ENCODE data around the gene SLC25A53. TPM values are rescaled to one million over a fixed set of nuclear protein-coding genes. Genes with fewer than 3 reads are reported as not detected.
"Not testable (repeated sequence)": the region's sequence is repeated elsewhere in the genome, so short reads cannot be mapped to it uniquely, and the experiment has no call there.

Gene SLC25A53
- total RNA-seq, 1 donor from 2014 or later = 13.6 TPM

GRCh38 chrX:104084063-104084462 is 72.7 kb downstream of the SLC25A53 start:
- DNase-seq (no peak), ATAC-seq (no peak)
- no peak overlapping the region for H3K4me3 ChIP-seq
- no peak overlapping the region for H3K27ac ChIP-seq
- no peaks in the 10 kb centered on the region for H3K27me3 ChIP-seq
- H3K9me3 ChIP-seq = no peaks in the 10 kb centered on the region
- TF ChIP-seq CTCF (IDR thresholded peaks at IDR 0.05) = no peak
- H3K4me1 ChIP-seq = no peaks in the 10 kb centered on the region
- intact Hi-C loops (cut with DNase I) = no loop called here
- H3K36me3 ChIP-seq = no peaks in the 10 kb centered on the region

DNA sequence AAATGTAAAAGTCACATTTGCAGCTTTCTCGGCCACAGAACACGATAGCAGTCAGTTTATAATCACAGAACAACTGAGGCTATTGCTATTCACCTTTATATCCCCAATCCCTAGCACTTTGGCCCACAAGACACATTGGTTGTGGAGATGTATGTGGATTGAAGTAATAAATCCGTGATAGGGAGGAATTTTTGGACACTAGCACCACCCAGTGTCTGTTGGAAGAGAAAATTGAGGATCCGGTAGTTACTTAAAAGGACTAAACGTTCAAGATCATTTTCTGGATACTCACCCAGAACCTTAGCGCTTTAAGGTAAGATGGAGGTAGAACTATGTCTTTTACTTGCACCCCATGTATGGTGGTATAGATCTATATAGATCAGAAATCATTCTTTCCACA is 79.0 kb downstream of the SLC25A53 start:
- intact Hi-C loops (cut with DNase I); H3K9me3 ChIP-seq; DNase-seq; H3K4me3 ChIP-seq; ATAC-seq; H3K36me3 ChIP-seq; H3K27me3 ChIP-seq; H3K4me1 ChIP-seq; H3K27ac ChIP-seq: not testable (repeated sequence)

- peak; percentile 93 for ATAC-seq
- H3K36me3 ChIP-seq; H3K9me3 ChIP-seq; H3K27me3 ChIP-seq; H3K4me1 ChIP-seq; DNase-seq; H3K4me3 ChIP-seq; H3K27ac ChIP-seq; intact Hi-C loops (cut with DNase I): not testable (repeated sequence)
Measured at GRCh38 chrX:104075778-104076445, 80.9 kb downstream of the SLC25A53 start, which contains the start of gene TMSB15C. TMSB15C (minus strand) TSS chrX:104076236.

- H3K4me1 ChIP-seq; H3K27ac ChIP-seq; DNase-seq; intact Hi-C loops (cut with DNase I); H3K4me3 ChIP-seq; H3K9me3 ChIP-seq; ATAC-seq; H3K36me3 ChIP-seq; H3K27me3 ChIP-seq: not testable (repeated sequence)
Measured at GRCh38 chrX:104062636-104063035, 94.2 kb downstream of the SLC25A53 start.

GRCh38 chrX:104054956-104055355 is 101.9 kb downstream of the SLC25A53 start:
- intact Hi-C loops (cut with DNase I); DNase-seq; H3K9me3 ChIP-seq; H3K4me3 ChIP-seq; H3K27me3 ChIP-seq; H3K4me1 ChIP-seq; H3K27ac ChIP-seq; H3K36me3 ChIP-seq: not testable (repeated sequence)
- peak; percentile 64 for ATAC-seq

Other genes starting within 250 kb of the SLC25A53 start
- gene TMSB15B, start 194.4 kb downstream of the SLC25A53 start, total RNA-seq = 1.6 TPM
- not detected for gene H2BW1, start 143.3 kb downstream of the SLC25A53 start, total RNA-seq
- gene H2BW2, start 117.1 kb downstream of the SLC25A53 start, total RNA-seq = not detected
- gene TMSB15C, start 80.8 kb downstream of the SLC25A53 start, total RNA-seq = 1.0 TPM
- gene ZCCHC18, start 44.5 kb downstream of the SLC25A53 start, total RNA-seq = 1.6 TPM
- gene FAM199X, start 9.4 kb upstream of the SLC25A53 start, total RNA-seq = 16.0 TPM
- not detected for gene ESX1, start 97.9 kb upstream of the SLC25A53 start, total RNA-seq

All from upper lobe of right lung (tissue), 1 donor.